ENCODE results near the gene RAG1. TPM values are rescaled to one million over a fixed set of nuclear protein-coding genes. Genes with fewer than 3 reads are reported as not detected.
A peak's percentile ranks its signal among the peaks of the same experiment; 100 is the strongest.

RAG1 gene
- total RNA-seq, 4 donors from 2014 or later = 1.5 to 4.8 (median 4.2) TPM

GRCh38 chr11:36615826-36616225 lies 48.0 kb downstream of the RAG1 start:
- Histone ChIP-seq H3K36me3 (no peaks in the 10 kb centered on the region), H3K27ac (peak overlapping the region in 2 of 3 donors; percentile 86 to 92), H3K9me3 (no peaks in the 10 kb centered on the region), H3K27me3 (no peaks in the 10 kb centered on the region), H3K4me1 (peaks cover 63 to 71% of the 10 kb centered on the region in 2 donors), H3K4me3 (replicated peaks in 1 of 3) (no peak overlapping the region)
- TF ChIP-seq CTCF (IDR thresholded peaks at IDR 0.05) = no peak
- no peak for TF ChIP-seq POLR2A (IDR thresholded peaks at IDR 0.05)
- intact Hi-C loops (cut with DNase I) = no loop called here
- 81% methylated on average over 3 of the region's 3 CpGs for WGBS, 2 donors
- no peak for DNase-seq

GRCh38 chr11:36617543-36618362 lies 49.9 kb downstream of the RAG1 start:
- Histone ChIP-seq H3K27ac (peak overlapping the region; percentile 75 to 92 (median 86)), H3K27me3 (no peaks in the 10 kb centered on the region), H3K4me1 (peaks cover 64 to 68% of the 10 kb centered on the region in 2 donors), H3K9me3 (no peaks in the 10 kb centered on the region), H3K4me3 (replicated peaks in 1 of 3) (no peak overlapping the region), H3K36me3 (no peaks in the 10 kb centered on the region)
- WGBS, 2 donors = 92 to 94% methylated on average over 6 of the region's 6 CpGs
- intact Hi-C loops (cut with DNase I) = no loop called here
- DNase-seq = no peak
- TF ChIP-seq CTCF (IDR thresholded peaks at IDR 0.05) (no peak), POLR2A (IDR thresholded peaks at IDR 0.05) (no peak)

- H3K36me3 ChIP-seq = no peaks in the 10 kb centered on the region
- intact Hi-C loops (cut with DNase I) = no loop called here
- 78 to 81% methylated on average over 3 of the region's 3 CpGs for WGBS, 2 donors
- H3K4me1 ChIP-seq = peaks cover 60 to 63% of the 10 kb centered on the region in 2 donors
- H3K9me3 ChIP-seq = no peaks in the 10 kb centered on the region
- H3K27me3 ChIP-seq = no peaks in the 10 kb centered on the region
- no peak for TF ChIP-seq POLR2A (IDR thresholded peaks at IDR 0.05)
- TF ChIP-seq CTCF (IDR thresholded peaks at IDR 0.05) = no peak
- no peak overlapping the region for H3K4me3 ChIP-seq (replicated peaks in 1 of 3)
- DNase-seq = no peak
- peak overlapping the region; percentile 75 to 92 (median 86) for H3K27ac ChIP-seq
Observed at GRCh38 chr11:36618363-36619047, 50.7 kb downstream of the RAG1 start.

- Histone ChIP-seq H3K4me1 (peaks cover 60 to 61% of the 10 kb centered on the region in 2 donors), H3K4me3 (replicated peaks in 1 of 3) (no peak overlapping the region), H3K9me3 (no peaks in the 10 kb centered on the region), H3K27ac (peak overlapping the region; percentile 75 to 92 (median 86)), H3K36me3 (no peaks in the 10 kb centered on the region), H3K27me3 (no peaks in the 10 kb centered on the region)
- TF ChIP-seq CTCF (IDR thresholded peaks at IDR 0.05) (no peak), POLR2A (IDR thresholded peaks at IDR 0.05) (peak in 1 of 2 donors; percentile 52)
- intact Hi-C loops (cut with DNase I) = no loop called here
- peak; percentile 58 to 66 for DNase-seq
- 18 to 21% methylated on average over 5 of the region's 5 CpGs for WGBS, 2 donors
Observed at GRCh38 chr11:36619502-36619901, 51.7 kb downstream of the RAG1 start.

GRCh38 chr11:36620246-36620645 lies 52.4 kb downstream of the RAG1 start:
- no peaks in the 10 kb centered on the region for H3K27me3 ChIP-seq
- intact Hi-C loops (cut with DNase I) = loop anchor here (10.0 kb wide), 1 partner anchor 55 kb away; the partner anchor contains the start of gene RAG1
- TF ChIP-seq POLR2A (IDR thresholded peaks at IDR 0.05) = no peak
- no peak for TF ChIP-seq CTCF (IDR thresholded peaks at IDR 0.05)

More at GRCh38 chr11:36620246-36620645, 52.4 kb downstream of the RAG1 start:
- no peak overlapping the region for H3K4me3 ChIP-seq (replicated peaks in 1 of 3)
- no peaks in the 10 kb centered on the region for H3K36me3 ChIP-seq
- DNase-seq = no peak
- no peaks in the 10 kb centered on the region for H3K9me3 ChIP-seq
- peak overlapping the region; percentile 75 to 92 (median 86) for H3K27ac ChIP-seq
- H3K4me1 ChIP-seq = peaks cover 60 to 61% of the 10 kb centered on the region in 2 donors

Data from thyroid gland (tissue), 4 donors.